Adrenal gland (tissue), 5 donors: ENCODE results near the gene KCNJ13.

Experiments used
- POLR2A ChIP-seq, 2 donors: fragments of 450-650 bp; IDR thresholded peaks; one replicate each; pipeline ENCODE4 v1.6.1; 2017; ENCODE audit warnings: antibody characterized with exemption in 2 of 2, mild to moderate bottlenecking in 2 of 2, moderate library complexity in 1 of 2
- TF ChIP-seq, protein P1 (sequence below), 6 experiments: fragments of 450-650 bp in 4 of 6; fragments of 200-600 bp in 2 of 6; sonication (generic) in 1 of 6; IDR thresholded peaks; 1 replicate in 5 of 6; 2 replicates in 1 of 6; pipeline versions ENCODE4 v1.5.1 to v1.8.0; 2016 to 2021; ENCODE audit warnings: antibody characterized with exemption in 6 of 6, mild to moderate bottlenecking in 2 of 6, moderate library complexity in 1 of 6
- donor health status: DM: no; HTN: no; CAD: no.

- TF ChIP-seq, protein P1, sequence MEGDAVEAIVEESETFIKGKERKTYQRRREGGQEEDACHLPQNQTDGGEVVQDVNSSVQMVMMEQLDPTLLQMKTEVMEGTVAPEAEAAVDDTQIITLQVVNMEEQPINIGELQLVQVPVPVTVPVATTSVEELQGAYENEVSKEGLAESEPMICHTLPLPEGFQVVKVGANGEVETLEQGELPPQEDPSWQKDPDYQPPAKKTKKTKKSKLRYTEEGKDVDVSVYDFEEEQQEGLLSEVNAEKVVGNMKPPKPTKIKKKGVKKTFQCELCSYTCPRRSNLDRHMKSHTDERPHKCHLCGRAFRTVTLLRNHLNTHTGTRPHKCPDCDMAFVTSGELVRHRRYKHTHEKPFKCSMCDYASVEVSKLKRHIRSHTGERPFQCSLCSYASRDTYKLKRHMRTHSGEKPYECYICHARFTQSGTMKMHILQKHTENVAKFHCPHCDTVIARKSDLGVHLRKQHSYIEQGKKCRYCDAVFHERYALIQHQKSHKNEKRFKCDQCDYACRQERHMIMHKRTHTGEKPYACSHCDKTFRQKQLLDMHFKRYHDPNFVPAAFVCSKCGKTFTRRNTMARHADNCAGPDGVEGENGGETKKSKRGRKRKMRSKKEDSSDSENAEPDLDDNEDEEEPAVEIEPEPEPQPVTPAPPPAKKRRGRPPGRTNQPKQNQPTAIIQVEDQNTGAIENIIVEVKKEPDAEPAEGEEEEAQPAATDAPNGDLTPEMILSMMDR (IDR thresholded peaks at IDR 0.05), result no peak
- TF ChIP-seq POLR2A (IDR thresholded peaks at IDR 0.05), result no peak
Observed at GRCh38 chr2:232810444-232810843, 34.1 kb upstream of the KCNJ13 start.
